GM13976 (cell line): ENCODE data around the gene PLPP3.

Experiments used
- DNase-seq: peaks from one replicate; pipeline ENCODE4 v3.0.0; 2012; ENCODE audit warnings: low spot score
- in situ Hi-C: fragments of 300-500 bp; cut with MboI; formaldehyde crosslinking; loops from one replicate; pipeline ENCODE4 v1.12.0; 2022; ENCODE audit warnings: low sequenced_read_pairs, mixed read lengths, inconsistent platforms; ENCODE audit not compliant: unreplicated experiment
- TF ChIP-seq, protein P1 (sequence below): IDR thresholded peaks from 2 replicates; pipeline ENCODE4 v1.5.1; 2012; ENCODE audit warnings: borderline replicate concordance, mild to moderate bottlenecking; ENCODE audit not compliant: insufficient read depth; ENCODE audit errors: extremely low read depth, missing control alignments, control extremely low read depth

PLPP3 gene

GRCh38 chr1:56469640-56470371 lies 109.6 kb downstream of the PLPP3 start:
- in situ Hi-C loops: no loop called here
- TF ChIP-seq, protein P1, sequence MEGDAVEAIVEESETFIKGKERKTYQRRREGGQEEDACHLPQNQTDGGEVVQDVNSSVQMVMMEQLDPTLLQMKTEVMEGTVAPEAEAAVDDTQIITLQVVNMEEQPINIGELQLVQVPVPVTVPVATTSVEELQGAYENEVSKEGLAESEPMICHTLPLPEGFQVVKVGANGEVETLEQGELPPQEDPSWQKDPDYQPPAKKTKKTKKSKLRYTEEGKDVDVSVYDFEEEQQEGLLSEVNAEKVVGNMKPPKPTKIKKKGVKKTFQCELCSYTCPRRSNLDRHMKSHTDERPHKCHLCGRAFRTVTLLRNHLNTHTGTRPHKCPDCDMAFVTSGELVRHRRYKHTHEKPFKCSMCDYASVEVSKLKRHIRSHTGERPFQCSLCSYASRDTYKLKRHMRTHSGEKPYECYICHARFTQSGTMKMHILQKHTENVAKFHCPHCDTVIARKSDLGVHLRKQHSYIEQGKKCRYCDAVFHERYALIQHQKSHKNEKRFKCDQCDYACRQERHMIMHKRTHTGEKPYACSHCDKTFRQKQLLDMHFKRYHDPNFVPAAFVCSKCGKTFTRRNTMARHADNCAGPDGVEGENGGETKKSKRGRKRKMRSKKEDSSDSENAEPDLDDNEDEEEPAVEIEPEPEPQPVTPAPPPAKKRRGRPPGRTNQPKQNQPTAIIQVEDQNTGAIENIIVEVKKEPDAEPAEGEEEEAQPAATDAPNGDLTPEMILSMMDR: no peak

DNA sequence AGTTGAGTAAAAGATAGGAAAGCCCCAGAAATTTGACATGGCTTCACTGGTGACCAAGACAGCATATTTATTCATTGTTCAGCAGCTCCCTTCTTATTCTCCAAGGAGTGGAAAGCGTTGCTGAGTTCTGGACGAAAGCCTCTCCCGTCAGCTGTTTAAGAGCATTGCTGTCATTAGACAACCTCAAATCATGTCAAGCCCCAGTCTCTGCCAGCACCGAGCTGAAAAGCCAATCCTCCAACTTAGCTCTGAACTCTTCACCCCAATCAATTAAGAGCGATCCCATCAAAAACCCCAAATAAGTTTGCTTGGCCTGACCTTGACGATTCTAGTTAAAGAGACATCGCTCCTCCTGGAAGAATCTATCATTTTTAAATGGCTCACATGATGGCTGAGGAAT lies 110.8 kb downstream of the PLPP3 start:
- no peak for DNase-seq
- TF ChIP-seq, protein P1: no peak
- in situ Hi-C loops: no loop called here

More at GRCh38 chr1:56469640-56470371, 109.6 kb downstream of the PLPP3 start:
- DNase-seq: no peak

- DNase-seq: no peak
- TF ChIP-seq, protein P1: no peak
- in situ Hi-C loops: no loop called here
Observed at GRCh38 chr1:56466538-56466937, 112.8 kb downstream of the PLPP3 start.

DNA sequence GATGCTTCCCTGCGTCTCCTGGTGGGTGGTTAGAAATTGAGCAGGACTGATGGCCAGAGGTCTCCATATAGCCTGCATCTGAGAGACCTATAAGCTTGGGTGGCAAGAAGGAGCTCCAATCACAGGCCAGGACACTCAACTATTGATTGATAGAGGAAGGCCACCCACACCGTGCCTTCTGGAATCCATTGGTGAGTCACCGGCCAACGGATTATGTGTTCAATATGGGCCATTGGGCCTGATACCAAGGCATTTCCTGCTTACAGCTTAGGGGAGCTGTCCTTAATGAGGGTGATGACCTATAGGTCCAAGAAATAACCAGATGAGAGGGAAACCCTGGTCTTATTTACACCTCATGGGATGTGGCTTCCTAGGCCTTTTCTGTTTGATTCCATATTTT lies 115.1 kb downstream of the PLPP3 start:
- DNase-seq: no peak
- TF ChIP-seq, protein P1: no peak
- in situ Hi-C loops: no loop called here

DNA sequence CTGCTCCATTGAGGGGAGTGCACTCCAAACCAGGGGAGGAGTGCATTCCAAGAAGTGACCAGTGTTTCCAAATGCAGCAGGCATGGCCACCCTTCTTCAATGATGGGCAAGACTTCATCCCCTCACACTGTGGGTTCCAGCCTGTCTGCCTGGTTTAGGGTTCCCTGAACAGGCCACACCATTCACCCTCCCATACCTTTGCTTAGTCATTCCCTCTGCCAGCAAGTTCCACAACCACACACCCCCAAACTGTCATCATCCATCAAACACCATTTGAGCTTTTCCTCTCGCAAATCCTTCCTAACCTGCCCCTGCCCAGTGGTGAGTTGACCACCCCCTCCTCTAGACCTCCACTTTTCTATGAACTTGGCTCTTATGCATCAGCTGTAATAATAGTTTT lies 116.0 kb downstream of the PLPP3 start:
- in situ Hi-C loops: no loop called here
- TF ChIP-seq, protein P1: no peak
- no peak for DNase-seq

DNA sequence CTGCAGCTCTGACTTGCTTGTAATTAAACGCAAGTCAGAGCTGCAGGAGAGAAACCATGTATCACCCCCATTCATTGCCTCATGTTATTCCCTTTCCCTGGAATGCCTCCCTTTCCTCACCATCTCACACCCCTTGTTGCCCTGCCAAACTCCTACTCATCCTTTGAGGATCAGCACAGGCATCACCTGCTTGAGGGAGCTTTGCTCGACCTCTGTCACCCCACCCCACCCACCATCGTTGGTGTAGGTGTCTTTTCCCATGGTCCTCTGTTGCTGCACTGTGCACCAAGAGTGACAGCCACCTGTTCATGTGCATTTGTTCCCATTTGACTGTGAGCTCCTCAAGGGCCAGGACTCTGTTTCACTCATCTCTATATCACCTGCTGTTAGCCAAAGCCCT lies 117.2 kb downstream of the PLPP3 start:
- TF ChIP-seq, protein P1: no peak
- no peak for DNase-seq
- in situ Hi-C loops: no loop called here
